Fibroblast of peridontal ligament (primary cell): ENCODE measurements around the gene CHID1.

Source experiments
- DNase-seq: peaks from one replicate; pipeline ENCODE4 v3.0.0-alpha.2; 2010; ENCODE audit errors: extremely low read depth

The CHID1 gene

GRCh38 chr11:849951-850774 lies 60.4 kb downstream of the CHID1 start:
- no peak for DNase-seq

GRCh38 chr11:849104-849824 lies 61.3 kb downstream of the CHID1 start:
- DNase-seq: no peak

GRCh38 chr11:848380-848931 lies 62.2 kb downstream of the CHID1 start:
- DNase-seq: no peak

- DNase-seq: no peak
Measured at GRCh38 chr11:847876-848275, 62.7 kb downstream of the CHID1 start.

- DNase-seq: no peak
Measured at GRCh38 chr11:846496-847098, 64.0 kb downstream of the CHID1 start.

- no peak for DNase-seq
Measured at GRCh38 chr11:845872-846495, 64.6 kb downstream of the CHID1 start.

- DNase-seq: peak; percentile 97
Measured at GRCh38 chr11:844693-845644, 65.6 kb downstream of the CHID1 start.

- DNase-seq: peak; percentile 96
Measured at GRCh38 chr11:843818-844692, 66.6 kb downstream of the CHID1 start.

GRCh38 chr11:843086-843734 lies 67.4 kb downstream of the CHID1 start:
- DNase-seq: no peak

GRCh38 chr11:842370-843002 lies 68.1 kb downstream of the CHID1 start, which contains the start of the genes POLR2L and TSPAN4:
Gene POLR2L, minus strand, starts transcription at chr11:842529. Its CDS starts 21 bp downstream, at chr11:842508.
Gene TSPAN4, plus strand, starts transcription at chr11:842852. Its CDS starts 7,453 bp downstream, at chr11:850305.
- DNase-seq: peak; percentile 81

- DNase-seq: no peak
Measured at GRCh38 chr11:841981-842369, 68.6 kb downstream of the CHID1 start.

GRCh38 chr11:839875-840617 lies 70.6 kb downstream of the CHID1 start:
- DNase-seq: no peak

- no peak for DNase-seq
Measured at GRCh38 chr11:839280-839623, 71.4 kb downstream of the CHID1 start.

- no peak for DNase-seq
Measured at GRCh38 chr11:838441-839279, 72.0 kb downstream of the CHID1 start.

GRCh38 chr11:837990-838307 lies 72.7 kb downstream of the CHID1 start:
- no peak for DNase-seq

GRCh38 chr11:837189-837989 lies 73.2 kb downstream of the CHID1 start:
- no peak for DNase-seq
